Endothelial cell of umbilical vein (primary cell): ENCODE results near the gene SNX9.

ENCODE experiments used
- EZH2 ChIP-seq: IDR thresholded peaks from 2 replicates; pipeline ENCODE4 v1.6.1; 2012; ENCODE audit warnings: borderline replicate concordance, low read depth, mild to moderate bottlenecking, moderate library complexity, low read length, inconsistent platforms; ENCODE audit not compliant: severe bottlenecking
- FOS ChIP-seq: IDR thresholded peaks from 2 replicates; pipeline ENCODE4 v1.6.1; 2011; ENCODE audit warnings: mild to moderate bottlenecking, low read length, moderate library complexity, borderline replicate concordance; ENCODE audit not compliant: insufficient read depth
- GATA2 ChIP-seq: IDR thresholded peaks from 2 replicates; pipeline ENCODE4 v1.7.0; 2011; ENCODE audit warnings: low read depth, mild to moderate bottlenecking, moderate library complexity, mixed read lengths, low read length; ENCODE audit not compliant: insufficient read length, insufficient read depth
- JUN ChIP-seq: IDR thresholded peaks from 2 replicates; pipeline ENCODE4 v1.6.1; 2011; ENCODE audit warnings: borderline replicate concordance, low read depth; ENCODE audit not compliant: insufficient read length, insufficient read depth
- MYC ChIP-seq: IDR thresholded peaks from one replicate; pipeline ENCODE4 v1.6.1; 2011; ENCODE audit warnings: mild to moderate bottlenecking, low read depth, low read length
- POLR2A ChIP-seq: IDR thresholded peaks from 2 replicates; pipeline ENCODE4 v1.6.1; 2012; ENCODE audit warnings: low read depth, mild to moderate bottlenecking, control low read depth, low read length
- POLR2AphosphoS5 ChIP-seq: IDR thresholded peaks from 2 replicates; pipeline ENCODE4 v1.6.1; 2012; ENCODE audit warnings: low read depth, mild to moderate bottlenecking, control low read depth, low read length, moderate library complexity; ENCODE audit not compliant: insufficient read depth
- TF ChIP-seq, protein P1 (sequence below), 2 donors: IDR thresholded peaks; 1 replicate in 1 of 2; 2 replicates in 1 of 2; pipeline ENCODE4 v1.5.1; 2011; ENCODE audit warnings: low read length in 2 of 2, mild to moderate bottlenecking in 2 of 2, moderate library complexity in 2 of 2, control low read depth in 1 of 2, inconsistent platforms in 1 of 2, low read depth in 1 of 2; ENCODE audit not compliant: insufficient read depth in 1 of 2; ENCODE audit errors: extremely low read depth in 1 of 2
- TF ChIP-seq, protein P2 (sequence below): IDR thresholded peaks from 2 replicates; pipeline ENCODE4 v1.6.1; 2011; ENCODE audit not compliant: insufficient read depth, insufficient read length

DNA sequence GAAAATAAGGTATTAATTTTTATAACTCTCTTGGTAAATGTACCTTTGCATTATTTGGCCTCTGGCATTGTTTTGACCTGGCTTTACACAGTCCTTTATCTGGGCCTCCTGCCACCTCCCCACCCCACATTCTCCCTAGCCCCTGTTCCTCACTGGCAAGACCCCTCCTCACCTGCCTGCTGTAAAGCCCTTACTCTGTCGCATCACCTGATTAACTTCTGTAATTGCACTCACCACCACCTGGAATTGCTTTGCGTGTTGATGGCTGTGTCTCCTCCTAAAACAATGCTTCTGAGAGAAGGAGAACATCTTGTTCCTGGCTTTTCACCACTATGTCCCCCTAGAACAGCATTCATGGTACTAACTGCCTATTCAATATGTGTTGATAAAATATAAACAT is 24.8 kb downstream of the SNX9 start:
- TF ChIP-seq, protein P1, sequence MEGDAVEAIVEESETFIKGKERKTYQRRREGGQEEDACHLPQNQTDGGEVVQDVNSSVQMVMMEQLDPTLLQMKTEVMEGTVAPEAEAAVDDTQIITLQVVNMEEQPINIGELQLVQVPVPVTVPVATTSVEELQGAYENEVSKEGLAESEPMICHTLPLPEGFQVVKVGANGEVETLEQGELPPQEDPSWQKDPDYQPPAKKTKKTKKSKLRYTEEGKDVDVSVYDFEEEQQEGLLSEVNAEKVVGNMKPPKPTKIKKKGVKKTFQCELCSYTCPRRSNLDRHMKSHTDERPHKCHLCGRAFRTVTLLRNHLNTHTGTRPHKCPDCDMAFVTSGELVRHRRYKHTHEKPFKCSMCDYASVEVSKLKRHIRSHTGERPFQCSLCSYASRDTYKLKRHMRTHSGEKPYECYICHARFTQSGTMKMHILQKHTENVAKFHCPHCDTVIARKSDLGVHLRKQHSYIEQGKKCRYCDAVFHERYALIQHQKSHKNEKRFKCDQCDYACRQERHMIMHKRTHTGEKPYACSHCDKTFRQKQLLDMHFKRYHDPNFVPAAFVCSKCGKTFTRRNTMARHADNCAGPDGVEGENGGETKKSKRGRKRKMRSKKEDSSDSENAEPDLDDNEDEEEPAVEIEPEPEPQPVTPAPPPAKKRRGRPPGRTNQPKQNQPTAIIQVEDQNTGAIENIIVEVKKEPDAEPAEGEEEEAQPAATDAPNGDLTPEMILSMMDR (IDR thresholded peaks at IDR 0.05; ENCODE audit: extremely low read depth in 1 of 2, insufficient read depth in 1 of 2, low read depth in 1 of 2, low read length in 2 of 2), result no peak
- TF ChIP-seq POLR2A (no peak), POLR2AphosphoS5 (no peak), EZH2 (no peak), GATA2 (no peak), JUN (no peak), MYC (no peak), FOS (no peak)
- TF ChIP-seq, protein P2, sequence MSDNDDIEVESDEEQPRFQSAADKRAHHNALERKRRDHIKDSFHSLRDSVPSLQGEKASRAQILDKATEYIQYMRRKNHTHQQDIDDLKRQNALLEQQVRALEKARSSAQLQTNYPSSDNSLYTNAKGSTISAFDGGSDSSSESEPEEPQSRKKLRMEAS, result no peak
